Erythroblast (primary cell): Measurements from ENCODE around the gene SELENOI.

ENCODE experiments used
- GATA1 ChIP-seq: IDR thresholded peaks from 2 replicates; pipeline ENCODE4 v1.6.1; 2011; ENCODE audit warnings: low read depth, mild to moderate bottlenecking, control low read depth, low read length, moderate library complexity
- POLR2A ChIP-seq: IDR thresholded peaks from 2 replicates; pipeline ENCODE4 v1.6.1; 2011; ENCODE audit warnings: mild to moderate bottlenecking, low read length

DNA sequence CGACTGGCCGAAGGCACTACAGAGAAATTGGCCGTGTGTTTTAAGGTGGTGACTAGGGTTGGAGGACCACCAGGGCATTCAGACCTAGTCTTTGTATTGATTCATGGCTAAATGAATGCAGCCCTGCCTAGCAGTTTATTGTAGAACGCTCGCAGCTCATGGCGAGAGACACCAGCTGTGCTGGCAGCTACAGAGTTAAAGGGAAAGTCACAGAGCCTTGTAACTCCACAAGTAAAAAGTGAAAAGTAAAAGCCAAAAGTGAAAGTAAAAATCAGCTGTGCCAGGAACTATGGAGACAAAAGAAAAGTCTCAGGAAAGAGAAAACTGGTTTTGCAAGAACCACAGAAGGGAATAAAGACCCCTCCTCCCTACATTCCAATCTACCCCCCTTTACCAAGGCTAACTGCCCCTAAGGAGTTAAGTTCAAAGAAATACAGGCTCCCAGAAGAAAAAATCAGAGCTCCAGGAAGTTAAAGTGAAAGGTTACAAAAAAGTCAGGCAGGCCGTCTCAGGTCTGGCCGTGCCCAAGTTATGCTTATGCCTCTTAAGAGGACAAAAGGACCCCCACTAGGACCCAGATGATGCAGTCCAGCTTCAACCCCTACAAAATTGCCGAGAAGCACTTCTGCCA is 46.4 kb upstream of the SELENOI start:
- no peak for TF ChIP-seq POLR2A
- no peak for TF ChIP-seq GATA1
